ENCODE results near the gene ZNF648. TPM values are rescaled to one million over a fixed set of nuclear protein-coding genes. Genes with fewer than 3 reads are reported as not detected.
"Not testable (repeated sequence)": the region's sequence is repeated elsewhere in the genome, so short reads cannot be mapped to it uniquely, and the experiment has no call there.

The ZNF648 gene
- total and polyA plus RNA-seq, 10 of the 15 experiments (the other 5 are each of a cell fraction or from before 2014, with no cell fraction given), result 0.05 TPM; not detected in 9

- peak; percentile 41 for TF ChIP-seq RUNX3 (IDR thresholded peaks at IDR 0.05; ENCODE audit: low read length)
- no peak for TF ChIP-seq ASH2L (IDR thresholded peaks at IDR 0.05; ENCODE audit: borderline replicate concordance, low read depth)
- no peak for TF ChIP-seq ZNF207 (IDR thresholded peaks at IDR 0.05; ENCODE audit: borderline replicate concordance)
- intact Hi-C loops (cut with micrococcal nuclease; ENCODE audit: unreplicated experiment), result no loop called here
- Histone ChIP-seq H3K4me1 (ENCODE audit: control insufficient read depth, insufficient read depth, low read length) (no peaks in the 10 kb centered on the region), H3K4me3 (no peak overlapping the region), H3K36me3 (ENCODE audit: control insufficient read depth in 2 of 2, insufficient read depth in 2 of 2, low read length in 1 of 2) (no peaks in the 10 kb centered on the region), H3K27ac (ENCODE audit: control insufficient read depth, insufficient read depth) (no peak overlapping the region), H3K9me3 (replicated peaks; ENCODE audit: control insufficient read depth, insufficient read depth, low read length) (no peaks in the 10 kb centered on the region), H3K79me2 (ENCODE audit: control insufficient read depth, insufficient read depth, low read length) (no peaks in the 10 kb centered on the region), H3K27me3 (replicated peaks in 1 of 2; ENCODE audit: control insufficient read depth in 2 of 2, insufficient read depth in 2 of 2, low read length in 1 of 2) (no peaks in the 10 kb centered on the region), H4K20me1 (ENCODE audit: control insufficient read depth, insufficient read depth) (no peaks in the 10 kb centered on the region; the same call in 1 of the 2 replicates), H2AFZ (ENCODE audit: control insufficient read depth, low read depth, low read length) (no peak overlapping the region), H3K9ac (ENCODE audit: control insufficient read depth, insufficient read depth, low read length) (no peak overlapping the region), H3K4me2 (ENCODE audit: control insufficient read depth, insufficient read depth) (no peak overlapping the region)
- no peak for FAIRE-seq
- ChIA-PET POLR2A (interaction anchor here (0.5 kb wide), 1 partner anchor 21 kb away, joined by 4 read pairs; no protein-coding TSS in a partner anchor), SMC1A (ENCODE audit: uncharacterized antibody, unreplicated experiment) (no interaction called here), CTCF (interaction anchor here (1.5 kb wide), 1 partner anchor 12 kb away, joined by 4 read pairs; no protein-coding TSS in a partner anchor), RAD21 (ENCODE audit: unreplicated experiment) (interaction anchor here (1.1 kb wide), 1 partner anchor 8 kb away, joined by 5 read pairs; no protein-coding TSS in a partner anchor)
- no peak for DNase-seq (ENCODE audit: low read depth, low spot score)
- in situ Hi-C loops (cut with MboI), result loop anchor here (5.0 kb wide), 1 partner anchor 569 kb away; no protein-coding TSS in a partner anchor
- no peak for ATAC-seq
- BruUV-seq (replicated peaks), result no TSS peak
These were observed 14.7 kb downstream of the ZNF648 start for GRCh38 chr1:182046763-182047162.

- POLR2A ChIA-PET; H3K79me2 ChIP-seq (ENCODE audit: control insufficient read depth, insufficient read depth, low read length); DNase-seq (ENCODE audit: low read depth, low spot score); FAIRE-seq; ATAC-seq; H3K4me2 ChIP-seq (ENCODE audit: control insufficient read depth, insufficient read depth); H3K27me3 ChIP-seq (replicated peaks in 1 of 2; ENCODE audit: control insufficient read depth in 2 of 2, insufficient read depth in 2 of 2, low read length in 1 of 2); SMC1A ChIA-PET (ENCODE audit: uncharacterized antibody, unreplicated experiment); H3K36me3 ChIP-seq (ENCODE audit: control insufficient read depth in 2 of 2, insufficient read depth in 2 of 2, low read length in 1 of 2); BruUV-seq (replicated peaks); H3K9me3 ChIP-seq (replicated peaks; ENCODE audit: control insufficient read depth, insufficient read depth, low read length); H3K9ac ChIP-seq (ENCODE audit: control insufficient read depth, insufficient read depth, low read length); RAD21 ChIA-PET (ENCODE audit: unreplicated experiment); H4K20me1 ChIP-seq (ENCODE audit: control insufficient read depth, insufficient read depth); H3K4me3 ChIP-seq; H3K27ac ChIP-seq (ENCODE audit: control insufficient read depth, insufficient read depth); H3K4me1 ChIP-seq (ENCODE audit: control insufficient read depth, insufficient read depth, low read length); H2AFZ ChIP-seq (ENCODE audit: control insufficient read depth, low read depth, low read length); intact Hi-C loops (cut with micrococcal nuclease; ENCODE audit: unreplicated experiment): not testable (repeated sequence)
- CTCF ChIA-PET, result interaction anchor here (0.7 kb wide), 1 partner anchor 19 kb away, joined by 3 read pairs; no protein-coding TSS in a partner anchor
- WGBS (ENCODE audit: insufficient coverage, insufficient replicate concordance, low lambda C conversion rate, missing lambda C conversion rate), result 69% methylated on average over 8 of the region's 8 CpGs
- in situ Hi-C loops (cut with MboI), result loop anchor here (5.0 kb wide), 1 partner anchor 568 kb away; no protein-coding TSS in a partner anchor
These were observed 16.0 kb downstream of the ZNF648 start for GRCh38 chr1:182045481-182045880.

All from GM12878 (cell line).